ENCODE measurements around the gene TCF7. TPM values are rescaled to one million over a fixed set of nuclear protein-coding genes. Genes with fewer than 3 reads are reported as not detected.

The TCF7 gene
- total RNA-seq, 4 donors from 2014 or later = 0.25 to 2.1 (median 0.66) TPM

- TF ChIP-seq CTCF (IDR thresholded peaks at IDR 0.05 in 4 of 5, conservative IDR thresholded peaks at IDR 0.05 in 1 of 5) = peak; percentile 91 to 96 (median 93)
- TF ChIP-seq POLR2A (IDR thresholded peaks at IDR 0.05) = no peak
- intact Hi-C loops (cut with DNase I; ENCODE audit: low total_unique reads) = loop anchor here (1.0 to 5.0 kb wide), 2 partner anchors 63 to 105 kb away; no protein-coding TSS in a partner anchor
- Histone ChIP-seq H3K4me1 (no peaks in the 10 kb centered on the region), H3K4me3 (no peak overlapping the region), H3K27ac (no peak overlapping the region), H3K9me3 (no peaks in the 10 kb centered on the region), H3K36me3 (no peaks in the 10 kb centered on the region), H3K27me3 (no peaks in the 10 kb centered on the region)
- DNase-seq = peak; percentile 47 to 68
- in situ Hi-C loops (cut with MboI; ENCODE audit: low sequenced_read_pairs in 4 of 4) = loop anchor here (5.0 to 25.0 kb wide), 3 partner anchors 98 to 403 kb away; no protein-coding TSS in a partner anchor
- ATAC-seq = peak; percentile 83 to 84
These were observed 70.0 kb downstream of the TCF7 start for GRCh38 chr5:134184155-134185135.

DNA sequence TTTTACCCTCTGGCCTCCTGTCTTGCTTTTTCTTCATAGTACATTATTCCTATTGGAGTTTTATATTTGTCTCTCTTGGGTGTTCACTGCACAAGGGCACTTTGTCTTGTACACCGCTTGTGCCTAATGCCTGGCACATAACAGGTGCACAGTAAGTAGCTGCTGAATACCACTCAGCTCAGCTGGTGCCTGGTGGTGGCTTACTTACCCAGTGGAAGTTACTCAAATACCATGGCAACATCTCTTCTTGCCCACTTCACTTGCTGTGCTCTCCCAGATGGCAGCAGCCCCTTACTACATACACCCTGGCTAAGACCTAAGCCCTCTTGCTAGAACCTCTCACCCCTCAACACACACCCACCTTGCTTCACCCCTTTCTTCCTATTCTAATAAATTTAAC lies 73.6 kb downstream of the TCF7 start:
- H3K27ac ChIP-seq = no peak overlapping the region
- ATAC-seq = no peak
- in situ Hi-C loops (cut with MboI; ENCODE audit: low sequenced_read_pairs in 4 of 4) = loop anchor here (5.0 to 25.0 kb wide), 2 partner anchors 99 to 399 kb away; no protein-coding TSS in a partner anchor
- no peaks in the 10 kb centered on the region for H3K4me1 ChIP-seq
- DNase-seq = no peak
- no peaks in the 10 kb centered on the region for H3K36me3 ChIP-seq
- H3K9me3 ChIP-seq = no peaks in the 10 kb centered on the region
- H3K27me3 ChIP-seq = no peaks in the 10 kb centered on the region
- no peak for TF ChIP-seq CTCF (IDR thresholded peaks at IDR 0.05 in 4 of 5, conservative IDR thresholded peaks at IDR 0.05 in 1 of 5)
- no peak for TF ChIP-seq POLR2A (IDR thresholded peaks at IDR 0.05)
- intact Hi-C loops (cut with DNase I; ENCODE audit: low total_unique reads) = no loop called here
- H3K4me3 ChIP-seq = no peak overlapping the region

DNA sequence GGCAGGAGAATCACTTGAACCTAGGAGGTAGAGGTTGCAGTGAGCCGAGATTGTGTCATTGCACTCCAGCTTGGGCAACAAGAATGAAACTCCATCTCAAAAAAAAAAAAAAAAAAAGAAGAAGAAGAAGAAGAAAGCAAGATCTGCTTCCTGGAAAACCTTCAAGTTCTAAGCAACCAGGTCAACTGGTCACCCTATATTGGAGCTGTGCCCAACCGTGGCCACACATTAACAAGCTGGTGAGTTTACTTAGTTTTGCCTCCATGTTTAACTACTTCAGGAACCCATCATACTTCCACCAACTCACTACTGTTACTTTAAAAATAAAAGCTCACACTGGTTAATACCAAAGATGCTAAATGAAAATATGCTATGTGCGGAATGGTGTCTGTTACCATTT lies 74.5 kb downstream of the TCF7 start:
- H3K27me3 ChIP-seq = no peaks in the 10 kb centered on the region
- in situ Hi-C loops (cut with MboI; ENCODE audit: low sequenced_read_pairs in 4 of 4) = loop anchor here (5.0 to 25.0 kb wide), 2 partner anchors 98 to 398 kb away; no protein-coding TSS in a partner anchor
- intact Hi-C loops (cut with DNase I; ENCODE audit: low total_unique reads) = no loop called here

GRCh38 chr5:134195666-134196065 lies 81.2 kb downstream of the TCF7 start:
- DNase-seq (no peak), ATAC-seq (no peak)
- peak overlapping the region in 2 of 4 donors; percentile 18 to 35 for H3K27ac ChIP-seq
- H3K4me1 ChIP-seq = peaks cover 0 to 12% of the 10 kb centered on the region in 2 donors
- TF ChIP-seq CTCF (IDR thresholded peaks at IDR 0.05 in 4 of 5, conservative IDR thresholded peaks at IDR 0.05 in 1 of 5) = no peak
- no peak for TF ChIP-seq POLR2A (IDR thresholded peaks at IDR 0.05)
- in situ Hi-C loops (cut with MboI; ENCODE audit: low sequenced_read_pairs in 4 of 4) (loop anchor here in 3 of 4 donors (25.0 kb wide), 1 partner anchor 392 kb away; no protein-coding TSS in a partner anchor), intact Hi-C loops (cut with DNase I; ENCODE audit: low total_unique reads) (no loop called here)
- peaks cover 1 to 37% of the 10 kb centered on the region in 2 donors for H3K36me3 ChIP-seq
- H3K9me3 ChIP-seq = no peaks in the 10 kb centered on the region
- no peaks in the 10 kb centered on the region for H3K27me3 ChIP-seq
- no peak overlapping the region for H3K4me3 ChIP-seq

More for the DNA sequence above, 74.5 kb downstream of the TCF7 start:
- TF ChIP-seq POLR2A (IDR thresholded peaks at IDR 0.05) (no peak), CTCF (IDR thresholded peaks at IDR 0.05 in 4 of 5, conservative IDR thresholded peaks at IDR 0.05 in 1 of 5) (no peak)
- no peaks in the 10 kb centered on the region for H3K9me3 ChIP-seq
- no peak for DNase-seq
- no peaks in the 10 kb centered on the region for H3K4me1 ChIP-seq
- H3K27ac ChIP-seq = no peak overlapping the region
- no peak for ATAC-seq
- no peak overlapping the region for H3K4me3 ChIP-seq
- H3K36me3 ChIP-seq = no peaks in the 10 kb centered on the region

Other genes with a start within 250 kb of the TCF7 start
- gene C5orf15, start 146.1 kb upstream of the TCF7 start, total RNA-seq = 10 to 100 TPM; 18.7 to 30.3 (median 24.4) TPM
- 100 to 1,000 TPM; 412 to 611 (median 495) TPM for gene VDAC1, start 109.7 kb upstream of the TCF7 start, total RNA-seq
- 100 to 1,000 TPM; 318 to 499 (median 476) TPM for gene SKP1, start 62.3 kb downstream of the TCF7 start, total RNA-seq
- 100 to 1,000 TPM in 3 of 4 donors, 10 to 100 TPM in 1; 90.2 to 179 (median 155) TPM for gene PPP2CA, start 111.4 kb downstream of the TCF7 start, total RNA-seq